Measurements from ENCODE around the gene ADRA2B.

The ADRA2B gene

GRCh38 chr2:96116879-96117533 is 635 bp upstream of the ADRA2B start:
- DNase-seq (ENCODE audit: low spot score), result peak; percentile 58

DNA sequence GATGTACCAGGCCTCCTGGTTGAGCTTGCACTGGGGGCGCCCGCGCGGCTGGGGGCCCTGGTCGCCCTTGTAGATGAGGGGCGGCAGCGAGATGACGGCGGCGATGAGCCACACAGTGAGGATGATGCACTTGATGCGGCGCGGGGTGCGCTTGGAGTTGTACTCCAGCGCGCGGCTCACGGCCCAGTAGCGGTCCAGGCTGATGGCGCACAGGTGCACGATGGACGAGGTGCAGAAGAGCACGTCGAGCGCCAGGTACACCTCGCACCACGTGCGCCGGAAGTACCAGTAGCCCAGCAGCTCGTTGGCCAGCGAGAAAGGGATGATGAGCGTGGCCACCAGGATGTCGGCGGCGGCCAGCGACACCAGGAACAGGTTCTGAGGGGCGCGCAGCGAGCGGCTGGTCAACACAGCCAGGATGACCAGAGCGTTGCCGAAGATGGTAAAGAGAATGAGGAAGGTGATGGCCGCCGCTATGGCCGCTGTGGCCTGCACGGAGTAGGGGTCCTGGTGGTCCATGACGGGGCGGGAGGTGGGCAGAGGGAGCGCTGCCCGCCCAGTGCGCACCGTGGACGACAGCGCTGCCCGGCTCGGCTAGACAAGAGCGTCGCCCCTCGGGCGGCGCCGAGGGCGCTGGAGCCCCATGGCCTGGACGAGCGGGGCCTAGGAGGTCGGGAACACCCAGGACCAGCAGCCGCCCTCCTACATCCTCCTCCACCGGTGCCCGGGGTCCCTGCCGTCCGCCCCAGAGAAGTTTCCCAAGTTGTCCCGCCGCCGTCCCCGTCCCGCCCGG is 544 bp downstream of the ADRA2B start:
- DNase-seq (ENCODE audit: low spot score), result no peak

DNA sequence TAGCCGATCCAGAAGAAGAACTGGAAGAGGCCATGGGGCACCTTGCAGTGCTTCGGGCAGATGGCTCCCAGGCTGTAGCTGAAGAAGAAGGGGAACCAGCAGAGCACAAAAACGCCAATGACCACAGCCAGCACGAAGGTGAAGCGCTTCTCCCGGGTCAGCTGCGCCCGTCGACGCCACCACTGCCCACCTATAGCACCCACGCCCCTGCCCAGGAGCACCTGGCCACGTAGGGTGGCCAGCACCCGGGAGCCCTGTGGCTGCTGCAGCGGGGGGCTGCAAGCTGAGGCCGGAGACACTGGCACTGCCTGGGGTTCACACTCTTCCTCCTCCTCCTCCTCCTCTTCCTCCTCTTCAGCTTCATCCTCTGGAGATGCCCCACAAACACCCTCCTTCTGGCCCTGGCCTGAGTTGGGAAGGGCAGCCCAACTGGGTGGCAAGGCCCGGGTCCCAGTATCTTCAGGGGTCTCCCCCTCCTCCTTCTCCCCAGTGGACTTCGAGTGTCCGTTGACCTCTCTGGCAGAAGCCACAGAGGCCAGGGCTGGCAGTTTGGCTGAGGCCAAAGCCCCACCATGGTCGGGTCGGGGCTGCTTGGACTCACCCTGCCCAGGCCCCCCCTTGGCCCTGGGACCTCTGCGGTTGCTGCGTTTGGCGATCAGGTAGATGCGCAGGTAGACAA is 1.3 kb downstream of the ADRA2B start:
- no peak for DNase-seq (ENCODE audit: low spot score)

DNA sequence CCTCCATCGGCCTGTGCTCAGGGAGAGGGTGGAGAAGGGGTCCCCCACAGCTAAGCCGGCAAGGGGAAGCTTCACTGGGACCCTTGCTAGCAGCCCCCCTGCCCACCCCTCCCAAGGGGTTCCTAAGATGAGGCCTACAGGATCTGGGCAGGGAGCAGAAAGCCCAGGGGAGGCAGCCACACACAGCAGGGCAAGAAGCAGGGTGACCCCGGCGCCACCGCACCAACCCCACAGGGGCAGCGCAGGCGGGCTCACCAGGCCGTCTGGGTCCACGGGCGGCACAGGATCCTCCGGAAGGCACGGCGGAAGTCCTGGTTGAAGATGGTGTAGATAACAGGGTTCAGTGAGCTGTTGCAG is 1.8 kb downstream of the ADRA2B start:
- no peak for DNase-seq (ENCODE audit: low spot score)

DNA sequence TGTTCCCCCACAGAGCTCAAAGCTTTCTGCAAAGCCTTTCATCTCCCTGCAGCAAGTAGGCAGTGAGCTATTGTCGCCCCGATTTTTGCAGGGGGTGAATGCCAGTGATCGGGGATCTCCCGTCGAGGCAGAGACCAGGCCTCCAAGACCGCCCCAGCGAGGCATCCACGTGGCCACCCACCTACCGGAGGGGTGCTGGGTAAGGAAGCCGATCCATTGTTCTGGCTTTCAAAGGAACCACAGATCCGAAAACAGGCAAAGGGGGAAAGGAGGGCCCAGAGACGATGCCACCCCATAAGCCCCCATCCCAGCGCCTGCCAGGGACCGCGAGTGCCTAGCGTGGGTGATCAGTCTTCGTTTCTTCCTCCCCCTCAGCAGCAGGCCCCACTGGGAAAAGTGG is 2.4 kb downstream of the ADRA2B start:
- DNase-seq (ENCODE audit: low spot score), result no peak

DNA sequence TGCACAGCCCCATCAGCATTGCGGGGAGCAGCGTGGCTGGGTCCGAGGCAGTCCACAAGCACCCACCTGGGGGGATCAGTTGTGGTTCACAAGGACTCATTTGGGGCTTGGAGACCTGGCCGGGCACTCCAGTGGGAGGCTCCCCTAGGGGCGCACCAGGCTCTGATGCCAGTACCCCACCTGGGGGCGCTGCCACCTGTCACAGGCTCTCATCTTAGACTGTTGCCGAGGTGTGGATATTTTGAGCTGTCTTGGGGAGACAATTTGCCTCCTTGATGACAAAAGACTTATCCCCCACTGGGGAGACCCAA is 3.0 kb downstream of the ADRA2B start:
- DNase-seq (ENCODE audit: low spot score), result peak; percentile 34

- DNase-seq (ENCODE audit: low spot score), result no peak
Measured at GRCh38 chr2:96112501-96113366, 3.6 kb downstream of the ADRA2B start.

DNA sequence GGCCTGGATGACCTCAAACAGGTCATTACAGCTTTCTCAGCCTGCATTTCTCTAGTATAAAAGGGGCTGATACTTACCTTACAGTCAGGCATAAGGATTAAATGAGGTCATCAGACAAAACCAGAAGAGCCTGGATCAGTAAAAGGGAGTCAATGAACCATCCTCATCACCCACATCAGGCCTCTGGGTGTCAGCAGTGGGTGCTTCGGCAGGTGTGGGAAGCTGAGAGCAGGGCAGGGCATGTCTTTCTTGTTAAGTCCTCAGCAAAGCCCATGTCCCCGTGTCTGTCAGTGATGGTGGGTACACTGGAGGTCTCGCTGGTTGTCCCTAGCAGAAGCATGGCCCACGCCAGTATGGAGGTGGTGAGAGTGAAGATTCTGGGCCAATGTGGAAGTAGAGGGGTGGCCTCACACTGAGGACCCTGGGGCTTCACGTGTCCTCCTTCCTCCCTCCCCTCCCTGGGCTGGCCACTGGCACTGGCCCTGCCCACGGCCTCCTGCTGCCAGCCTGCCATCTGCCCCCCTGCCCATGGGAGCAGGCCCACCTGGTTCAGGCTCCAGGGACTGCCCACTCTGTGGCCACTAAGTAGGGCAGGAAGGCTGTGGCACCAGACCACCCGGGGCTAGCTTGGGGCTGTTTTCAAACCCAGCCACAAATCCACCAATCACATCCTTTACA is 4.4 kb downstream of the ADRA2B start:
- peak; percentile 43 for DNase-seq (ENCODE audit: low spot score)

- no peak for DNase-seq (ENCODE audit: low spot score)
Measured at GRCh38 chr2:96111257-96111640, 5.1 kb downstream of the ADRA2B start.

GRCh38 chr2:96110621-96111256 is 5.6 kb downstream of the ADRA2B start:
- DNase-seq (ENCODE audit: low spot score), result no peak

GRCh38 chr2:96109931-96110511 is 6.3 kb downstream of the ADRA2B start:
- no peak for DNase-seq (ENCODE audit: low spot score)

GRCh38 chr2:96109361-96109680 is 7.0 kb downstream of the ADRA2B start:
- DNase-seq (ENCODE audit: low spot score), result no peak

- no peak for DNase-seq (ENCODE audit: low spot score)
Measured at GRCh38 chr2:96108541-96109360, 7.6 kb downstream of the ADRA2B start.

DNA sequence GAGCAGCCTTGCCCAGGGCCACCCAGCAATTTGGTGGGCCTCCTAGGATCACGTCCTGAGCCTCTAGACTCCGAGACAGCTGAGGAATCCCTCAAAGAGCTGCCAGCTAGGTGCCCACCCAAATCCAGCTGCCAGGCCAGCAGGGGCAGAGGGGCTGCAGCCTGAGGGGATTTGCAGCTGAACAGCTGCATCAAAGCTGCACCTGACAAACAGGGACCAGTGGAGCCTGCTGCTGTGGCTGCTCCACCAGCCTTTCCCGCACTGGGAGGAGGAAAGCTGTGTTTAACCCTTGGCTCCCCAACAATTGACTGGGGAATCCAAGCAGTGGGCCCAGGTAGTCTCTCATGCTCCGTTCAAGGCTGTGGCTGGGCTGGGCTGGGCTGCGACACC is 8.2 kb downstream of the ADRA2B start:
- DNase-seq (ENCODE audit: low spot score), result no peak

DNA sequence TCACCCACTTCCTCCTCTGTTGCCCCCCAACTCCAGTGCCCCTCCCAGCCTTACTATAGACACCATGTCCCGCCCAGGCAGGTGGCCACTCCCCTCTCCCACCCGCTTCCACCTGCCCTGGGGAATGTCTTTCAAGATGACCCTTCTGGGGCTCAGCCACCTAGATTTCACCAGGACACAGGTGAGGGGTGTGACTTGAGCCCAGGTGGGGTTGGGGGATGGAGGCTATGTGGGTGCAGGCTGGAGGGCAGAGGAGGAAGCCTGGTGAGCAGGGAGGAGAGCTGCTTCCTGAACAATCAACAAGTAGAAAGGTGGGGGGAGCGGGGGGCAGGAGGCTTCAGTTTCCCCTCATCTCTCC is 8.7 kb downstream of the ADRA2B start:
- no peak for DNase-seq (ENCODE audit: low spot score)

- no peak for DNase-seq (ENCODE audit: low spot score)
Measured at GRCh38 chr2:96106991-96107707, 9.2 kb downstream of the ADRA2B start.

- no peak for DNase-seq (ENCODE audit: low spot score)
Measured at GRCh38 chr2:96105994-96106715, 10.2 kb downstream of the ADRA2B start.

DNA sequence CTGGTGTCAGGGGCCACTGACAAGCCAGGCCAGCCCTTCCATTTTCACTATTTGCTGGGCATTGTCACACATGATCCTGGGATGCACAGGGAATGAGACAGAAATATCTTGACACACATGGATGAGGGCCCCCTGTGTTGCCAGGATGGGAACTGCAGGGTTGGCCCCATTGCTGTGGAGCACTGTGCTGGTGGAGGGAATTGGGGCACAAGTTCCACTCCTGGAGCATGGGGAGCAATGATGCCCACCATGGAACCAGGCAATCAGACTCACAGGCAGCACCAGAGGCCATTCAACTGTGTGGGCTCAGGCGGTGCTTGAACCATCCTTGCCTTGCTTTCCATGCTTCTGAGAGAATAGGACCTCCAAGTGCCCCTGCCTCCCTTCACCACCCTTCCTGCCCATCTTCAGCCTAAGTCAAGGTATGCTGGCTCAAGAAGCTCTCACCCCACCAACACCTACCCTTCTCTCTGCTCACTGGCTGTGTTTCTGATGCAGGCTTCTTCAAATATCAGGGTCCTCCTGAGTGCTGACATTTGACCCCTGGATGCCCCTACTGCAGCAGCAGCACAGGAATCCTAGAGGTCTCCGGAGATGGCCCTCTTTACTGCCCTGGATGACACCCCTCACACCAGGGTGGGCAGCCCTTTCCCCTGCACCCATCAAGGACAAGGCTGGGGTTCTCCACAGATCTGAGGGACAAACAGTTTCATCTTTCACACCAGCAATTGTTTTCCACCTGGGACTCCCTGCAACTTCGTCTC is 11.0 kb downstream of the ADRA2B start:
- DNase-seq (ENCODE audit: low spot score), result no peak

All from NAMALWA (cell line).